NB4 (cell line): ENCODE measurements around the gene MICOS13.

ENCODE experiments used
- DNase-seq: peaks from one replicate; pipeline ENCODE4 v3.0.0; 2010; ENCODE audit warnings: low read depth
- H3K4me3 ChIP-seq: one replicate; pipeline ENCODE4 v1.5.1; 2011; ENCODE audit warnings: mild to moderate bottlenecking, low read depth, low read length, moderate library complexity
- CTCF ChIP-seq: IDR thresholded peaks from one replicate; pipeline ENCODE4 v1.5.1; 2012; ENCODE audit warnings: low read depth, low read length
- MAX ChIP-seq: IDR thresholded peaks from 2 replicates; pipeline ENCODE4 v1.6.1; 2011; ENCODE audit warnings: low read depth, low read length
- MYC ChIP-seq: IDR thresholded peaks from 2 replicates; pipeline ENCODE4 v1.6.1; 2011; ENCODE audit warnings: low read depth, low read length
- POLR2A ChIP-seq: IDR thresholded peaks from 2 replicates; pipeline ENCODE4 v1.6.1; 2011; ENCODE audit warnings: mild to moderate bottlenecking; ENCODE audit not compliant: insufficient read length; ENCODE audit errors: extremely low read depth

MICOS13 gene

GRCh38 chr19:5695649-5696195 is 15.4 kb upstream of the MICOS13 start:
- TF ChIP-seq MYC (no peak), POLR2A (no peak), CTCF (no peak), MAX (no peak)
- H3K4me3 ChIP-seq, result no peak overlapping the region
- no peak for DNase-seq

GRCh38 chr19:5694956-5695648 is 14.8 kb upstream of the MICOS13 start:
- no peak for DNase-seq
- peak; percentile 16 for TF ChIP-seq POLR2A
- TF ChIP-seq CTCF, result no peak
- no peak overlapping the region for H3K4me3 ChIP-seq

- no peak for DNase-seq
- H3K4me3 ChIP-seq, result no peak overlapping the region
- no peak for TF ChIP-seq POLR2A
- no peak for TF ChIP-seq MYC
- no peak for TF ChIP-seq MAX
- TF ChIP-seq CTCF, result no peak
Measured at GRCh38 chr19:5694167-5694955, 14.0 kb upstream of the MICOS13 start.

- no peak overlapping the region for H3K4me3 ChIP-seq
- TF ChIP-seq POLR2A (peak; percentile 18), MYC (no peak)
- peak; percentile 25 for DNase-seq
Measured at GRCh38 chr19:5693195-5694166, 13.2 kb upstream of the MICOS13 start.

- TF ChIP-seq POLR2A (no peak), MYC (no peak), MAX (no peak), CTCF (no peak)
- H3K4me3 ChIP-seq, result no peak overlapping the region
- peak; percentile 43 for DNase-seq
Measured at GRCh38 chr19:5692723-5693194, 12.4 kb upstream of the MICOS13 start.
